HEK293 (cell line): Measurements from ENCODE around the gene BACH2.

ENCODE experiments used
- MZF1 ChIP-seq: fragments of 450-650 bp; formaldehyde crosslinking; IDR thresholded peaks from 2 replicates; pipeline ENCODE4 v1.5.1; 2017; ENCODE audit warnings: missing biosample characterization, missing genetic modification characterization, borderline replicate concordance
- TCF7L2 ChIP-seq: IDR thresholded peaks from 2 replicates; pipeline ENCODE4 v1.6.1; 2011; ENCODE audit warnings: low read depth, mild to moderate bottlenecking, inconsistent platforms, low read length, moderate library complexity, borderline replicate concordance
- ZBTB48 ChIP-seq: fragments of 450-650 bp; formaldehyde crosslinking; IDR thresholded peaks from 2 replicates; pipeline ENCODE4 v1.5.1; 2016; ENCODE audit warnings: missing biosample characterization, missing genetic modification characterization
- ZNF155 ChIP-seq: fragments of 450-650 bp; formaldehyde crosslinking; IDR thresholded peaks from 2 replicates; pipeline ENCODE4 v1.5.1; 2016; ENCODE audit warnings: missing biosample characterization, missing genetic modification characterization
- ZNF24 ChIP-seq: fragments of 450-650 bp; formaldehyde crosslinking; IDR thresholded peaks from 2 replicates; pipeline ENCODE4 v1.5.1; 2016; ENCODE audit warnings: missing biosample characterization, missing genetic modification characterization
- ZNF391 ChIP-seq: fragments of 450-650 bp; formaldehyde crosslinking; IDR thresholded peaks from 2 replicates; pipeline ENCODE4 v1.5.1; 2016; ENCODE audit warnings: low read depth, missing biosample characterization, missing genetic modification characterization, borderline replicate concordance
- ZNF529 ChIP-seq: fragments of 450-650 bp; formaldehyde crosslinking; IDR thresholded peaks from 2 replicates; pipeline ENCODE4 v1.5.1; 2017; ENCODE audit warnings: missing genetic modification characterization, missing biosample characterization; ENCODE audit not compliant: insufficient replicate concordance
- ZNF664 ChIP-seq: fragments of 450-650 bp; formaldehyde crosslinking; IDR thresholded peaks from 2 replicates; pipeline ENCODE4 v1.5.1; 2016; ENCODE audit warnings: missing biosample characterization, missing genetic modification characterization
- TF ChIP-seq, protein P1 (sequence below): fragments of 450-650 bp; formaldehyde crosslinking; IDR thresholded peaks from 2 replicates; pipeline ENCODE4 v1.5.1; 2016; ENCODE audit warnings: missing biosample characterization, missing genetic modification characterization
- TF ChIP-seq, protein P2 (sequence below): fragments of 450-650 bp; formaldehyde crosslinking; IDR thresholded peaks from 2 replicates; pipeline ENCODE4 v1.5.1; 2016; ENCODE audit warnings: missing biosample characterization, missing genetic modification characterization

DNA sequence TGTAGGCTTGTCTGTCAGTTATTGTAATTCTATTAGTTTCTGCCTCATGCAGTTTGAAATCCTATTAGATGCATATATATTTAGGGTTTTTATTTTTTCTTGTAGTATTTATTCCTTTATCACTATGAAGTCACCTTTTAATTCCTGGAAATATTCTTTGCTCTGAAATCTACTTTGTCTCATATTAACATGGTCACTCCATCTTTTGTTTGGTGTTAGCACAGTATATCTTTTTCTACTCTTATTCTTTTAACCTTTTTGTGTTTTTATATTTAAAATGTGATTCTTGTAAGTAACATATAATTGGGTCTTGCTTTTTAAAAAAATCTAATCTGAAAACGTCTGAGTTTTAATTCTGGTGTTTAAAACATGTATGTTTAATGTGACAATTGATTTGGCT, 280.8 kb downstream of the BACH2 start:
- no peak for TF ChIP-seq ZNF24 (tag by site-specific recombination)
- TF ChIP-seq, protein P1, sequence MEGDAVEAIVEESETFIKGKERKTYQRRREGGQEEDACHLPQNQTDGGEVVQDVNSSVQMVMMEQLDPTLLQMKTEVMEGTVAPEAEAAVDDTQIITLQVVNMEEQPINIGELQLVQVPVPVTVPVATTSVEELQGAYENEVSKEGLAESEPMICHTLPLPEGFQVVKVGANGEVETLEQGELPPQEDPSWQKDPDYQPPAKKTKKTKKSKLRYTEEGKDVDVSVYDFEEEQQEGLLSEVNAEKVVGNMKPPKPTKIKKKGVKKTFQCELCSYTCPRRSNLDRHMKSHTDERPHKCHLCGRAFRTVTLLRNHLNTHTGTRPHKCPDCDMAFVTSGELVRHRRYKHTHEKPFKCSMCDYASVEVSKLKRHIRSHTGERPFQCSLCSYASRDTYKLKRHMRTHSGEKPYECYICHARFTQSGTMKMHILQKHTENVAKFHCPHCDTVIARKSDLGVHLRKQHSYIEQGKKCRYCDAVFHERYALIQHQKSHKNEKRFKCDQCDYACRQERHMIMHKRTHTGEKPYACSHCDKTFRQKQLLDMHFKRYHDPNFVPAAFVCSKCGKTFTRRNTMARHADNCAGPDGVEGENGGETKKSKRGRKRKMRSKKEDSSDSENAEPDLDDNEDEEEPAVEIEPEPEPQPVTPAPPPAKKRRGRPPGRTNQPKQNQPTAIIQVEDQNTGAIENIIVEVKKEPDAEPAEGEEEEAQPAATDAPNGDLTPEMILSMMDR (tag by site-specific recombination), result no peak
- no peak for TF ChIP-seq TCF7L2
- TF ChIP-seq ZNF664 (tag by site-specific recombination), result no peak
- no peak for TF ChIP-seq MZF1 (tag by site-specific recombination)
- TF ChIP-seq ZBTB48 (tag by site-specific recombination), result no peak
- no peak for TF ChIP-seq ZNF391 (tag by site-specific recombination)
- TF ChIP-seq, protein P2, sequence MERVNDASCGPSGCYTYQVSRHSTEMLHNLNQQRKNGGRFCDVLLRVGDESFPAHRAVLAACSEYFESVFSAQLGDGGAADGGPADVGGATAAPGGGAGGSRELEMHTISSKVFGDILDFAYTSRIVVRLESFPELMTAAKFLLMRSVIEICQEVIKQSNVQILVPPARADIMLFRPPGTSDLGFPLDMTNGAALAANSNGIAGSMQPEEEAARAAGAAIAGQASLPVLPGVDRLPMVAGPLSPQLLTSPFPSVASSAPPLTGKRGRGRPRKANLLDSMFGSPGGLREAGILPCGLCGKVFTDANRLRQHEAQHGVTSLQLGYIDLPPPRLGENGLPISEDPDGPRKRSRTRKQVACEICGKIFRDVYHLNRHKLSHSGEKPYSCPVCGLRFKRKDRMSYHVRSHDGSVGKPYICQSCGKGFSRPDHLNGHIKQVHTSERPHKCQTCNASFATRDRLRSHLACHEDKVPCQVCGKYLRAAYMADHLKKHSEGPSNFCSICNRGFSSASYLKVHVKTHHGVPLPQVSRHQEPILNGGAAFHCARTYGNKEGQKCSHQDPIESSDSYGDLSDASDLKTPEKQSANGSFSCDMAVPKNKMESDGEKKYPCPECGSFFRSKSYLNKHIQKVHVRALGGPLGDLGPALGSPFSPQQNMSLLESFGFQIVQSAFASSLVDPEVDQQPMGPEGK (tag by site-specific recombination), result no peak
- TF ChIP-seq ZNF155 (tag by site-specific recombination), result no peak
- no peak for TF ChIP-seq ZNF529
